ENCODE data around the gene WFDC5. TPM values are rescaled to one million over a fixed set of nuclear protein-coding genes. Genes with fewer than 3 reads are reported as not detected.
A peak's percentile ranks its signal among the peaks of the same experiment; 100 is the strongest.

WFDC5 gene
- total RNA-seq, 5 donors from 2014 or later (not counting 1 experiment from before 2014, with no cell fraction given): not detected

GRCh38 chr20:45096781-45097180, 18.2 kb downstream of the WFDC5 start:
- Mint-ChIP-seq H3K4me1 (peaks cover 4 to 24% (median 21%) of the 10 kb centered on the region in 3 donors), H3K27me3 (peaks cover 34 to 46% of the 10 kb centered on the region in 2 donors), H3K4me3 (no peak overlapping the region), H3K9me3 (no peaks in the 10 kb centered on the region), H3K27ac (no peak overlapping the region), H3K36me3 (no peaks in the 10 kb centered on the region)
- ATAC-seq (replicated peaks in 1 of 4) (no peak), DNase-seq (no peak)
- H3K4me3 ChIP-seq (ENCODE audit: control insufficient read depth in 1 of 2, extremely low read depth in 1 of 2, low read length in 1 of 2): no peak overlapping the region
- CTCF ChIA-PET: interaction anchor here (0.8 to 2.8 kb wide), 13 partner anchors 9 to 674 kb away, joined by 3 to 26 read pairs (median 4); no protein-coding TSS in a partner anchor
- no peaks in the 10 kb centered on the region for H3K9me3 ChIP-seq
- POLR2A ChIA-PET: interaction anchor here in 1 of 2 donors (0.6 kb wide), 1 partner anchor 29 kb away, joined by 3 read pairs; no protein-coding TSS in a partner anchor
- peaks cover 0 to 20% of the 10 kb centered on the region in 2 experiments for H3K4me1 ChIP-seq (ENCODE audit: control insufficient read depth in 1 of 2, extremely low read depth in 1 of 2, insufficient read depth in 2 of 2, low read length in 2 of 2)
- H3K27me3 ChIP-seq (replicated peaks in 1 of 2; ENCODE audit: control insufficient read depth in 2 of 2, extremely low read depth in 1 of 2, insufficient read depth in 2 of 2, low read length in 1 of 2): peaks cover 14 to 42% of the 10 kb centered on the region in 2 experiments
- H3K27ac ChIP-seq (ENCODE audit: low read length): no peak overlapping the region
- 89% methylated on average over 8 of the region's 9 CpGs for WGBS (ENCODE audit: insufficient coverage)
- no peaks in the 10 kb centered on the region for H3K36me3 ChIP-seq (ENCODE audit: control insufficient read depth in 2 of 2, extremely low read depth in 1 of 2, insufficient read depth in 1 of 2, low read length in 1 of 2)

- POLR2A ChIA-PET: interaction anchor here in 1 of 2 donors (0.5 kb wide), 1 partner anchor 282 kb away, joined by 3 read pairs; no protein-coding TSS in a partner anchor
- CTCF ChIA-PET: interaction anchor here (0.5 to 2.8 kb wide), 25 partner anchors 10 to 750 kb away, joined by 3 to 26 read pairs (median 4); no protein-coding TSS in a partner anchor
- H3K27me3 Mint-ChIP-seq: peaks cover 29 to 39% of the 10 kb centered on the region in 2 donors
- Histone ChIP-seq H3K27ac (ENCODE audit: low read length) (no peak overlapping the region), H3K4me3 (ENCODE audit: control insufficient read depth in 1 of 2, extremely low read depth in 1 of 2, low read length in 1 of 2) (no peak overlapping the region), H3K36me3 (ENCODE audit: control insufficient read depth in 2 of 2, extremely low read depth in 1 of 2, insufficient read depth in 1 of 2, low read length in 1 of 2) (no peaks in the 10 kb centered on the region), H3K27me3 (replicated peaks in 1 of 2; ENCODE audit: control insufficient read depth in 2 of 2, extremely low read depth in 1 of 2, insufficient read depth in 2 of 2, low read length in 1 of 2) (peaks cover 14 to 33% of the 10 kb centered on the region in 2 experiments), H3K9me3 (no peaks in the 10 kb centered on the region), H3K4me1 (ENCODE audit: control insufficient read depth in 1 of 2, extremely low read depth in 1 of 2, insufficient read depth in 2 of 2, low read length in 2 of 2) (peaks cover 0 to 17% of the 10 kb centered on the region in 2 experiments)
- peaks cover 4 to 21% (median 18%) of the 10 kb centered on the region in 3 donors for H3K4me1 Mint-ChIP-seq
- no peaks in the 10 kb centered on the region for H3K9me3 Mint-ChIP-seq
- H3K27ac Mint-ChIP-seq: no peak overlapping the region
- H3K36me3 Mint-ChIP-seq: no peaks in the 10 kb centered on the region
- 16% methylated on average over 5 of the region's 7 CpGs for WGBS (ENCODE audit: insufficient coverage)
- peak; percentile 52 to 65 (median 56) for ATAC-seq (replicated peaks in 1 of 4)
- DNase-seq: peak in 33 of 35 experiments; percentile 8 to 81 (median 45)
- H3K4me3 Mint-ChIP-seq: no peak overlapping the region
Measured at GRCh38 chr20:45095805-45096238, 19.2 kb downstream of the WFDC5 start.

GRCh38 chr20:45094864-45095574, 20.0 kb downstream of the WFDC5 start:
- peaks cover 0 to 14% of the 10 kb centered on the region in 2 experiments for H3K4me1 ChIP-seq (ENCODE audit: control insufficient read depth in 1 of 2, extremely low read depth in 1 of 2, insufficient read depth in 2 of 2, low read length in 2 of 2)
- peaks cover 22 to 33% of the 10 kb centered on the region in 2 donors for H3K27me3 Mint-ChIP-seq
- no peak overlapping the region for H3K27ac ChIP-seq (ENCODE audit: low read length)
- POLR2A ChIA-PET: interaction anchor here in 1 of 2 donors (0.5 kb wide), 1 partner anchor 281 kb away, joined by 3 read pairs; no protein-coding TSS in a partner anchor
- H3K36me3 Mint-ChIP-seq: no peaks in the 10 kb centered on the region
- no peaks in the 10 kb centered on the region for H3K9me3 ChIP-seq
- H3K27me3 ChIP-seq (replicated peaks in 1 of 2; ENCODE audit: control insufficient read depth in 2 of 2, extremely low read depth in 1 of 2, insufficient read depth in 2 of 2, low read length in 1 of 2): peaks cover 11 to 27% of the 10 kb centered on the region in 2 experiments
- H3K4me3 ChIP-seq (ENCODE audit: control insufficient read depth in 1 of 2, extremely low read depth in 1 of 2, low read length in 1 of 2): no peak overlapping the region
- H3K36me3 ChIP-seq (ENCODE audit: control insufficient read depth in 2 of 2, extremely low read depth in 1 of 2, insufficient read depth in 1 of 2, low read length in 1 of 2): no peaks in the 10 kb centered on the region
- no peak overlapping the region for H3K4me3 Mint-ChIP-seq
- CTCF ChIA-PET: interaction anchor here (0.6 to 2.8 kb wide), 16 partner anchors 11 to 409 kb away, joined by 3 to 26 read pairs (median 4); no protein-coding TSS in a partner anchor
- H3K4me1 Mint-ChIP-seq: peaks cover 4 to 17% (median 14%) of the 10 kb centered on the region in 3 donors
- ATAC-seq (replicated peaks in 1 of 4) (no peak), DNase-seq (no peak)
- no peaks in the 10 kb centered on the region for H3K9me3 Mint-ChIP-seq
- H3K27ac Mint-ChIP-seq: no peak overlapping the region
- WGBS (ENCODE audit: insufficient coverage): 85% methylated on average over 7 of the region's 11 CpGs

- POLR2A ChIA-PET: no interaction called here
Measured at GRCh38 chr20:45094201-45094600, 20.8 kb downstream of the WFDC5 start.

GRCh38 chr20:45092898-45093297, 22.1 kb downstream of the WFDC5 start:
- H3K4me3 Mint-ChIP-seq: no peak overlapping the region
- WGBS (ENCODE audit: insufficient coverage): 100% methylated on average over 1 of the region's 7 CpGs
- CTCF ChIA-PET: interaction anchor here in 1 of 2 donors (1.1 kb wide), 1 partner anchor 49 kb away, joined by 6 read pairs; no protein-coding TSS in a partner anchor
- peaks cover 0 to 15% of the 10 kb centered on the region in 2 experiments for H3K27me3 ChIP-seq (replicated peaks in 1 of 2; ENCODE audit: control insufficient read depth in 2 of 2, extremely low read depth in 1 of 2, insufficient read depth in 2 of 2, low read length in 1 of 2)
- peaks cover 10 to 18% of the 10 kb centered on the region in 2 donors for H3K27me3 Mint-ChIP-seq
- POLR2A ChIA-PET: interaction anchor here in 1 of 2 donors (0.6 kb wide), 1 partner anchor 1632 kb away, joined by 12 read pairs; no protein-coding TSS in a partner anchor
- ATAC-seq (replicated peaks in 1 of 4): no peak
- no peak overlapping the region for H3K27ac ChIP-seq (ENCODE audit: low read length)
- peak overlapping the region in 1 of 2 donors; percentile 35 for H3K27ac Mint-ChIP-seq
- peaks cover 0 to 6% of the 10 kb centered on the region in 2 experiments for H3K4me1 ChIP-seq (ENCODE audit: control insufficient read depth in 1 of 2, extremely low read depth in 1 of 2, insufficient read depth in 2 of 2, low read length in 2 of 2)
- no peak overlapping the region for H3K4me3 ChIP-seq (ENCODE audit: control insufficient read depth in 1 of 2, extremely low read depth in 1 of 2, low read length in 1 of 2)
- H3K9me3 ChIP-seq: no peaks in the 10 kb centered on the region
- no peak for DNase-seq
- H3K4me1 Mint-ChIP-seq: peaks cover 4 to 11% (median 8%) of the 10 kb centered on the region in 3 donors
- H3K36me3 ChIP-seq (ENCODE audit: control insufficient read depth in 2 of 2, extremely low read depth in 1 of 2, insufficient read depth in 1 of 2, low read length in 1 of 2): no peaks in the 10 kb centered on the region
- H3K36me3 Mint-ChIP-seq: peaks cover 14% of the 10 kb centered on the region
- no peaks in the 10 kb centered on the region for H3K9me3 Mint-ChIP-seq

More at GRCh38 chr20:45094201-45094600, 20.8 kb downstream of the WFDC5 start:
- Mint-ChIP-seq H3K4me1 (peaks cover 4 to 17% (median 14%) of the 10 kb centered on the region in 3 donors), H3K27me3 (peaks cover 15 to 25% of the 10 kb centered on the region in 2 donors), H3K27ac (no peak overlapping the region), H3K4me3 (no peak overlapping the region), H3K36me3 (peaks cover 6% of the 10 kb centered on the region), H3K9me3 (no peaks in the 10 kb centered on the region)
- H3K4me1 ChIP-seq (ENCODE audit: control insufficient read depth in 1 of 2, extremely low read depth in 1 of 2, insufficient read depth in 2 of 2, low read length in 2 of 2): peaks cover 0 to 14% of the 10 kb centered on the region in 2 experiments
- peaks cover 2 to 25% of the 10 kb centered on the region in 2 experiments for H3K27me3 ChIP-seq (replicated peaks in 1 of 2; ENCODE audit: control insufficient read depth in 2 of 2, extremely low read depth in 1 of 2, insufficient read depth in 2 of 2, low read length in 1 of 2)
- H3K9me3 ChIP-seq: no peaks in the 10 kb centered on the region
- CTCF ChIA-PET: interaction anchor here (0.9 to 2.8 kb wide), 4 partner anchors 43 to 408 kb away, joined by 3 to 15 read pairs (median 6); no protein-coding TSS in a partner anchor
- H3K27ac ChIP-seq (ENCODE audit: low read length): no peak overlapping the region
- no peak for DNase-seq
- H3K4me3 ChIP-seq (ENCODE audit: control insufficient read depth in 1 of 2, extremely low read depth in 1 of 2, low read length in 1 of 2): no peak overlapping the region
- no peaks in the 10 kb centered on the region for H3K36me3 ChIP-seq (ENCODE audit: control insufficient read depth in 2 of 2, extremely low read depth in 1 of 2, insufficient read depth in 1 of 2, low read length in 1 of 2)
- ATAC-seq (replicated peaks in 1 of 4): no peak
- whole genome bisulfite sequencing (ENCODE audit: insufficient coverage): no CpG with 5 or more reads among the region's 2 CpGs

- no peak for ATAC-seq (replicated peaks in 1 of 4)
- no peak overlapping the region for H3K4me3 Mint-ChIP-seq
- 100% methylated on average over 1 of the region's 3 CpGs for WGBS (ENCODE audit: insufficient coverage)
- peaks cover 0 to 4% of the 10 kb centered on the region in 2 experiments for H3K27me3 ChIP-seq (replicated peaks in 1 of 2; ENCODE audit: control insufficient read depth in 2 of 2, extremely low read depth in 1 of 2, insufficient read depth in 2 of 2, low read length in 1 of 2)
- H3K9me3 Mint-ChIP-seq: no peaks in the 10 kb centered on the region
- peaks cover 28% of the 10 kb centered on the region for H3K36me3 Mint-ChIP-seq
- H3K4me3 ChIP-seq (ENCODE audit: control insufficient read depth in 1 of 2, extremely low read depth in 1 of 2, low read length in 1 of 2): no peak overlapping the region
- H3K4me1 ChIP-seq (ENCODE audit: control insufficient read depth in 1 of 2, extremely low read depth in 1 of 2, insufficient read depth in 2 of 2, low read length in 2 of 2): no peaks in the 10 kb centered on the region
- no peak for DNase-seq
- no peak overlapping the region for H3K27ac Mint-ChIP-seq
- H3K27me3 Mint-ChIP-seq: peaks cover 0 to 5% of the 10 kb centered on the region in 2 donors
- ChIA-PET POLR2A (no interaction called here), CTCF (no interaction called here)
- H3K9me3 ChIP-seq: no peaks in the 10 kb centered on the region
- peaks cover 0 to 7% of the 10 kb centered on the region in 2 donors for H3K36me3 ChIP-seq (ENCODE audit: control insufficient read depth in 2 of 2, extremely low read depth in 1 of 2, insufficient read depth in 1 of 2, low read length in 1 of 2)
- peaks cover 0 to 13% (median 9%) of the 10 kb centered on the region in 3 donors for H3K4me1 Mint-ChIP-seq
- H3K27ac ChIP-seq (ENCODE audit: low read length): no peak overlapping the region
Measured at GRCh38 chr20:45091366-45091765, 23.6 kb downstream of the WFDC5 start.

All from T-cell (primary cell).